A549 (cell line): Measurements from ENCODE around the gene TSPAN10. TPM values are rescaled to one million over a fixed set of nuclear protein-coding genes. Genes with fewer than 3 reads are reported as not detected.

Experiments
- ATAC-seq, 2 experiments: fragments of 200-7000 bp in 1 of 2; fragments of >200 bp in 1 of 2; cut with Nextera tagmentation in 1 of 2; cut with Tn5 transposase in 1 of 2; 3 replicates each; pipeline versions ENCODE4 v1.8.0 to v1.9.1; 2018 to 2020; ENCODE audit warnings: mild to moderate bottlenecking in 1 of 2, moderate library complexity in 1 of 2
- CTCF ChIA-PET: fragments of 300-600 bp; sonication (Branson Sonifier 250); formaldehyde crosslinking; extraction: SDS; loops from one replicate; lab custom pipeline; 2021; ENCODE audit warnings: antibody characterized with exemption, inconsistent platforms; lab: Yijun Ruan, JAX
- POLR2A ChIA-PET: fragments of 350-600 bp; formaldehyde crosslinking; extraction: SDS; loops from one replicate; lab custom pipeline; 2021; ENCODE audit warnings: antibody characterized with exemption, inconsistent platforms; lab: Yijun Ruan, JAX
- DNase-seq, 2 experiments: peaks; one replicate each; pipeline versions ENCODE4 v3.0.0 to v3.0.0-alpha.2; 2011 to 2016; ENCODE audit warnings: low read depth in 1 of 2, low spot score in 1 of 2
- FAIRE-seq: peaks from 2 replicates; lab custom pipeline; 2011; peaks lifted over from hg19 to GRCh38; lab: Jason Lieb, UNC
- H3K27ac ChIP-seq, 2 experiments: fragments of >200 bp; sonication (Bioruptor Twin); formaldehyde crosslinking; 3 replicates each; pipeline ENCODE4 v1.5.1; 2016 to 2017
- H3K4me1 ChIP-seq: fragments of >200 bp; sonication (Bioruptor Twin); formaldehyde crosslinking; 3 replicates; pipeline ENCODE4 v1.6.1; 2016
- H3K4me2 ChIP-seq: fragments of >200 bp; sonication (Bioruptor Twin); formaldehyde crosslinking; 3 replicates; pipeline ENCODE4 v1.6.1; 2016
- H3K4me3 ChIP-seq: fragments of >200 bp; sonication (Bioruptor Twin); formaldehyde crosslinking; 3 replicates; pipeline ENCODE4 v1.5.1; 2016
- H3K9me3 ChIP-seq: fragments of >200 bp; sonication (Bioruptor Twin); formaldehyde crosslinking; 3 replicates; pipeline ENCODE4 v1.6.1; 2016
- CEBPB ChIP-seq, 2 experiments: fragments of >200 bp in 1 of 2; sonication (Bioruptor Twin) in 1 of 2; formaldehyde crosslinking in 1 of 2; IDR thresholded peaks; 2 replicates each; pipeline ENCODE4 v1.6.1; 2012 to 2016
- CHD2 ChIP-seq: fragments of 150-350 bp; IDR thresholded peaks from 2 replicates; pipeline ENCODE4 v1.6.1; 2014; ENCODE audit warnings: low read length; ENCODE audit not compliant: partially characterized antibody
- EHF ChIP-seq: fragments of 250-450 bp; sonication (Bioruptor Pico); IDR thresholded peaks from 2 replicates; pipeline ENCODE4 v1.5.0; 2020; ENCODE audit warnings: mild to moderate bottlenecking
- EHMT2 ChIP-seq: fragments of 200-600 bp; sonication (generic); IDR thresholded peaks from 2 replicates; pipeline ENCODE4 v1.6.1; 2016; ENCODE audit warnings: antibody characterized with exemption, low read depth, mild to moderate bottlenecking, moderate library complexity
- ESRRA ChIP-seq: fragments of 150-350 bp; IDR thresholded peaks from 2 replicates; pipeline ENCODE4 v1.6.1; 2014; ENCODE audit warnings: mild to moderate bottlenecking, low read length, borderline replicate concordance
- FOSB ChIP-seq: fragments of 250-450 bp; sonication (Bioruptor Pico); IDR thresholded peaks from 2 replicates; pipeline ENCODE4 v1.5.0; 2020; ENCODE audit warnings: mild to moderate bottlenecking, moderate library complexity
- FOXS1 ChIP-seq: fragments of 250-450 bp; sonication (Bioruptor Pico); IDR thresholded peaks from 2 replicates; pipeline ENCODE4 v1.5.0; 2020; ENCODE audit warnings: mild to moderate bottlenecking, moderate library complexity
- HEYL ChIP-seq: fragments of 250-450 bp; sonication (Bioruptor Pico); IDR thresholded peaks from 2 replicates; pipeline ENCODE4 v1.8.0; 2021; ENCODE audit warnings: mild to moderate bottlenecking, moderate library complexity
- HOXA7 ChIP-seq: fragments of 250-450 bp; sonication (Bioruptor Pico); IDR thresholded peaks from 2 replicates; pipeline ENCODE4 v1.5.0; 2020; ENCODE audit warnings: mild to moderate bottlenecking, moderate library complexity
- HOXB13 ChIP-seq: fragments of 250-450 bp; sonication (Bioruptor Pico); IDR thresholded peaks from 2 replicates; pipeline ENCODE4 v1.5.0; 2020; ENCODE audit warnings: low read depth, mild to moderate bottlenecking, moderate library complexity
- HOXB5 ChIP-seq: fragments of 250-450 bp; sonication (Bioruptor Pico); IDR thresholded peaks from 2 replicates; pipeline ENCODE4 v1.5.0; 2020; ENCODE audit warnings: mild to moderate bottlenecking, moderate library complexity
- KDM5A ChIP-seq: fragments of 200-600 bp; sonication (generic); IDR thresholded peaks from 2 replicates; pipeline ENCODE4 v1.6.1; 2016; ENCODE audit warnings: antibody characterized with exemption, mild to moderate bottlenecking
- MYC ChIP-seq: IDR thresholded peaks from 2 replicates; pipeline ENCODE4 v1.6.1; 2012; ENCODE audit warnings: mild to moderate bottlenecking, inconsistent platforms, low read length, improper control_type of control experiment, borderline replicate concordance
- NPAS2 ChIP-seq: fragments of 250-450 bp; sonication (Bioruptor Pico); IDR thresholded peaks from 2 replicates; pipeline ENCODE4 v1.8.0; 2022; ENCODE audit warnings: mild to moderate bottlenecking, moderate library complexity, borderline replicate concordance
- POLR2A ChIP-seq: IDR thresholded peaks from 2 replicates; pipeline ENCODE4 v1.6.1; 2012; ENCODE audit warnings: mild to moderate bottlenecking, low read length
- RCOR1 ChIP-seq: fragments of 150-350 bp; IDR thresholded peaks from 2 replicates; pipeline ENCODE4 v1.6.1; 2014; ENCODE audit warnings: antibody characterized with exemption, low read length, low read depth
- RFX5 ChIP-seq: fragments of 450-650 bp; IDR thresholded peaks from 2 replicates; pipeline ENCODE4 v1.7.1; 2014; ENCODE audit warnings: antibody characterized with exemption, mild to moderate bottlenecking, moderate library complexity
- RNF2 ChIP-seq: fragments of 200-600 bp; sonication (generic); IDR thresholded peaks from 2 replicates; pipeline ENCODE4 v1.6.1; 2016; ENCODE audit warnings: low read depth, mild to moderate bottlenecking, antibody characterized with exemption, moderate library complexity, borderline replicate concordance
- TFCP2L1 ChIP-seq: fragments of 250-450 bp; sonication (Bioruptor Pico); IDR thresholded peaks from 2 replicates; pipeline ENCODE4 v1.5.0; 2021; ENCODE audit warnings: mild to moderate bottlenecking
- TP53 ChIP-seq: fragments of 250-450 bp; sonication (Bioruptor Pico); IDR thresholded peaks from 2 replicates; pipeline ENCODE4 v1.5.0; 2021; ENCODE audit warnings: mild to moderate bottlenecking, moderate library complexity
- ZNF302 ChIP-seq: fragments of 250-450 bp; sonication (Bioruptor Pico); IDR thresholded peaks from 2 replicates; pipeline ENCODE4 v1.9.0; 2021; ENCODE audit warnings: inconsistent platforms, mild to moderate bottlenecking, moderate library complexity
- WGBS: methylation state at CpG from one replicate; pipeline ENCODE4 v1.1.6; 2017; ENCODE audit errors: missing lambda C conversion rate; 5-methylcytosine and 5-hydroxymethylcytosine counted together
- polyA plus RNA-seq, 4 experiments: library from polyadenylated mRNA; depleted of rRNA in 3 of 4; stranded (reverse); fragments of >200 nt; fragmentation: RNase III in 1 of 4; extraction: RNeasy Plus Mini Kit Qiagen cat#74134 plus additional on column Dnase treatment in 1 of 4; gene quantifications; 2 replicates in 3 of 4; 3 replicates in 1 of 4; pipeline ENCODE4 v1.2.3, GENCODE V29; 2011 to 2017
- TF ChIP-seq, protein P1 (sequence below): fragments of >200 bp; sonication (Bioruptor Twin); formaldehyde crosslinking; IDR thresholded peaks from 3 replicates; pipeline ENCODE4 v1.5.1; 2016
- TF ChIP-seq, protein P2 (sequence below): IDR thresholded peaks from 2 replicates; pipeline ENCODE4 v1.6.1; 2012
- TF ChIP-seq, protein P3 (sequence below): IDR thresholded peaks from 2 replicates; pipeline ENCODE4 v1.6.1; 2012; ENCODE audit warnings: low read depth, borderline replicate concordance
- TF ChIP-seq, protein P4 (sequence below): fragments of >200 bp; sonication (Bioruptor Twin); formaldehyde crosslinking; IDR thresholded peaks from 3 replicates; pipeline ENCODE4 v1.6.1; 2016
- TF ChIP-seq, protein P5 (sequence below): fragments of 250-450 bp; sonication (Bioruptor Pico); IDR thresholded peaks from 2 replicates; pipeline ENCODE4 v1.5.0; 2020; ENCODE audit warnings: low read depth, mild to moderate bottlenecking, moderate library complexity

The TSPAN10 gene
- polyA plus RNA-seq, 2 of the 4 experiments (the other 2 are of a cell fraction) = 1.4 to 6.3 TPM

DNA sequence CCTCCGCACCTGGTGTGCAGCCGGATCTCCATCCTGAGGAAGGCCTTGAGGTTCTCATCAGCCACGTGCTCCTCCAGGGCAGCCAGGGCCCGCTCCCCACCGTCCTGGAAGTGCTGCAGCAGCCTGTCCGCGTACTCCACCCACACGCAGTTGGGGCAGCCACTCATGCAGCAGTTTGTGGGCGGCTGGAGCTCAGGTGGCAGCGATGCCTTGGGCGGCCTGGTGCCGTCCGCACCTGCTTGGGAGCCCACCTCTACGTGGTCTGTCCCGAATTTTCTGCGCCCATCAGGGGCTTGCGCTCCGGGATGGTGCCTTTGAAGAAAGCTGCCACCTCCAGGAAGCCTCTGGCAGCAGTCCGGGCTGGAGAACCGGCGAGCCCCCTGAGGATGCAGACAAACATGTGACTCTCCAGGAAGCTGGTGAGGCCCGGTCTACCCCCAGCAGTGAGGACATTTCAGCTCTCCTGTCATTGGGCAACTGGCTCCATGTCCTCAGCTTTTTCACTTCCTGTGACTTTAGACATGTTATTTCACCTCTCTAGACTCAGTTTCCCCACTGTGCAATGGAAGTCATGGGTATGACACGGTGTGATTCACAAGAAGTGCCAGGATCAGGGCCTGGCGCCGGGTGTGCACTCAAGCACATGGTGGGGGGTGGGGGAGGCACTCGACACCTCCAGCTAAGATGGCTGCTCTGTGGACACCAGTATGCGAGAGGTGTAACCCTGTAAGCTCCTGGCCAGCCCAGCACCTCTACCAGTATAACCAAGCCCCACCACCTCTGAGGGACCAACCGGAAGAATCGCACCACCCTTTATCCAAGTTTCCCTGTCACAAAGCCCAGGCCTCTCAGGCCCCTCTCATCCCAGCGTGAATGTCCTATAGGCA, 28.5 kb downstream of the TSPAN10 start:
- TF ChIP-seq FOXS1 (CRISPR knock-in tag) (peak; percentile 87), CEBPB (IDR thresholded peaks at IDR 0.05) (no peak), TFCP2L1 (CRISPR knock-in tag) (peak; percentile 88; the same call in 1 of the 2 replicates), HEYL (CRISPR knock-in tag) (peak; percentile 88; the same call in 1 of the 2 replicates), FOSB (peak; percentile 68; the same call in 1 of the 2 replicates), EHF (peak; percentile 94), HOXB5 (CRISPR knock-in tag) (peak; percentile 92; the same call in 1 of the 2 replicates), NPAS2 (CRISPR knock-in tag) (peak; percentile 55; the same call in 1 of the 2 replicates), RFX5 (no peak), HOXB13 (peak; percentile 98), ZNF302 (CRISPR knock-in tag) (peak; percentile 88; the same call in 1 of the 2 replicates), HOXA7 (peak; percentile 67; the same call in 1 of the 2 replicates), POLR2A (peak; percentile 53), MYC (peak; percentile 96; the same call in 1 of the 2 replicates), EHMT2 (no peak), RNF2 (no peak), KDM5A (no peak), ESRRA (no peak), CHD2 (peak; percentile 23), RCOR1 (no peak), TP53 (peak; percentile 51)
- TF ChIP-seq, protein P1, sequence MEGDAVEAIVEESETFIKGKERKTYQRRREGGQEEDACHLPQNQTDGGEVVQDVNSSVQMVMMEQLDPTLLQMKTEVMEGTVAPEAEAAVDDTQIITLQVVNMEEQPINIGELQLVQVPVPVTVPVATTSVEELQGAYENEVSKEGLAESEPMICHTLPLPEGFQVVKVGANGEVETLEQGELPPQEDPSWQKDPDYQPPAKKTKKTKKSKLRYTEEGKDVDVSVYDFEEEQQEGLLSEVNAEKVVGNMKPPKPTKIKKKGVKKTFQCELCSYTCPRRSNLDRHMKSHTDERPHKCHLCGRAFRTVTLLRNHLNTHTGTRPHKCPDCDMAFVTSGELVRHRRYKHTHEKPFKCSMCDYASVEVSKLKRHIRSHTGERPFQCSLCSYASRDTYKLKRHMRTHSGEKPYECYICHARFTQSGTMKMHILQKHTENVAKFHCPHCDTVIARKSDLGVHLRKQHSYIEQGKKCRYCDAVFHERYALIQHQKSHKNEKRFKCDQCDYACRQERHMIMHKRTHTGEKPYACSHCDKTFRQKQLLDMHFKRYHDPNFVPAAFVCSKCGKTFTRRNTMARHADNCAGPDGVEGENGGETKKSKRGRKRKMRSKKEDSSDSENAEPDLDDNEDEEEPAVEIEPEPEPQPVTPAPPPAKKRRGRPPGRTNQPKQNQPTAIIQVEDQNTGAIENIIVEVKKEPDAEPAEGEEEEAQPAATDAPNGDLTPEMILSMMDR = no peak
- TF ChIP-seq, protein P2, sequence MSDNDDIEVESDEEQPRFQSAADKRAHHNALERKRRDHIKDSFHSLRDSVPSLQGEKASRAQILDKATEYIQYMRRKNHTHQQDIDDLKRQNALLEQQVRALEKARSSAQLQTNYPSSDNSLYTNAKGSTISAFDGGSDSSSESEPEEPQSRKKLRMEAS = peak; percentile 100
- TF ChIP-seq, protein P3, sequence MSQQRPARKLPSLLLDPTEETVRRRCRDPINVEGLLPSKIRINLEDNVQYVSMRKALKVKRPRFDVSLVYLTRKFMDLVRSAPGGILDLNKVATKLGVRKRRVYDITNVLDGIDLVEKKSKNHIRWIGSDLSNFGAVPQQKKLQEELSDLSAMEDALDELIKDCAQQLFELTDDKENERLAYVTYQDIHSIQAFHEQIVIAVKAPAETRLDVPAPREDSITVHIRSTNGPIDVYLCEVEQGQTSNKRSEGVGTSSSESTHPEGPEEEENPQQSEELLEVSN = peak; percentile 97
- TF ChIP-seq, protein P4, sequence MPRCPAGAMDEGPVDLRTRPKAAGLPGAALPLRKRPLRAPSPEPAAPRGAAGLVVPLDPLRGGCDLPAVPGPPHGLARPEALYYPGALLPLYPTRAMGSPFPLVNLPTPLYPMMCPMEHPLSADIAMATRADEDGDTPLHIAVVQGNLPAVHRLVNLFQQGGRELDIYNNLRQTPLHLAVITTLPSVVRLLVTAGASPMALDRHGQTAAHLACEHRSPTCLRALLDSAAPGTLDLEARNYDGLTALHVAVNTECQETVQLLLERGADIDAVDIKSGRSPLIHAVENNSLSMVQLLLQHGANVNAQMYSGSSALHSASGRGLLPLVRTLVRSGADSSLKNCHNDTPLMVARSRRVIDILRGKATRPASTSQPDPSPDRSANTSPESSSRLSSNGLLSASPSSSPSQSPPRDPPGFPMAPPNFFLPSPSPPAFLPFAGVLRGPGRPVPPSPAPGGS = no peak
- TF ChIP-seq, protein P5, sequence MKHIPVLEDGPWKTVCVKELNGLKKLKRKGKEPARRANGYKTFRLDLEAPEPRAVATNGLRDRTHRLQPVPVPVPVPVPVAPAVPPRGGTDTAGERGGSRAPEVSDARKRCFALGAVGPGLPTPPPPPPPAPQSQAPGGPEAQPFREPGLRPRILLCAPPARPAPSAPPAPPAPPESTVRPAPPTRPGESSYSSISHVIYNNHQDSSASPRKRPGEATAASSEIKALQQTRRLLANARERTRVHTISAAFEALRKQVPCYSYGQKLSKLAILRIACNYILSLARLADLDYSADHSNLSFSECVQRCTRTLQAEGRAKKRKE = peak; percentile 98
- TF ChIP-seq, all 56 proteins: peak for 17
- Histone ChIP-seq H3K4me3 (peak overlapping the region; percentile 99), H3K9me3 (no peaks in the 10 kb centered on the region), H3K4me2 (peak overlapping the region; percentile 89), H3K27ac (peak overlapping the region; percentile 97 to 99), H3K4me1 (peaks cover 22% of the 10 kb centered on the region)
- ChIA-PET POLR2A (interaction anchor here (0.6 to 1.5 kb wide), 7 partner anchors 10 to 169 kb away, joined by 3 to 8 read pairs (median 3); partner anchors contain the start of genes ARL16 and HGS), CTCF (interaction anchor here (0.5 to 2.7 kb wide), 6 partner anchors 10 to 180 kb away, joined by 3 to 20 read pairs (median 4); no protein-coding TSS in a partner anchor)
- DNase-seq (peak; percentile 61 to 64), FAIRE-seq (no peak), ATAC-seq (peak; percentile 57 to 69)
- 66% methylated on average over 26 of the region's 30 CpGs for WGBS
